ENCODE results near the gene NTRK2.

Gene NTRK2

DNA sequence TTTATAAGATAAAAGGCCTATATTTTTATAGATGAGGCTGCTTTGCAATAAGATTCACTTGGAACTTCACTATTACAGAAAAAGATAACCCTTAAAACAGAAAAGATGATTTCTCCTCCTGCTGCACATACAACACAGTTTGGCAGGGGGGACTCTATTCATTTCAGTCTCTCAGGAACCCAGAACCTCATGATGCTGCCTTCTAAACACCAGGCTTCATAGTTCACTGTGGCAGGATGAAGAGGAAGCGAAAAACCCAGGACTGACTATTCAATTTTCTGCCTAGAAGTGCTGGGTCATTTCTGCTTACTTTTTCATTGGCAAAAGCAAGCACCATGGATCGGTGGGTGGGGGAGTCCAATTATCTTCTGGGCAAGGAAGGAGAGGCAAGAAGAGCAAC, 179.5 kb downstream of the NTRK2 start:
- H3K4me2 ChIP-seq (ENCODE audit: low read length): no peak overlapping the region
- no peaks in the 10 kb centered on the region for H4K20me1 ChIP-seq (ENCODE audit: insufficient read depth, low read length)
- H3K4me1 ChIP-seq (ENCODE audit: insufficient read depth, low read length, severe bottlenecking): no peaks in the 10 kb centered on the region
- H3K36me3 ChIP-seq (ENCODE audit: insufficient read depth, low read length): no peaks in the 10 kb centered on the region
- no peak overlapping the region for H2AFZ ChIP-seq (ENCODE audit: low read length)
- no peaks in the 10 kb centered on the region for H3K79me2 ChIP-seq (ENCODE audit: insufficient read depth, low read length)
- no peak for TF ChIP-seq EZH2 (IDR thresholded peaks at IDR 0.05; ENCODE audit: borderline replicate concordance, low read length)
- no peak for TF ChIP-seq CTCF (IDR thresholded peaks at IDR 0.05; ENCODE audit: low read length)
- no peaks in the 10 kb centered on the region for H3K9me2 ChIP-seq (ENCODE audit: low read depth, low read length)
- H3K27ac ChIP-seq (ENCODE audit: low read depth, low read length, poor library complexity, severe bottlenecking): no peak overlapping the region
- H3F3A ChIP-seq (ENCODE audit: insufficient read depth, low read length): no peaks in the 10 kb centered on the region
- no peak overlapping the region for H3K9ac ChIP-seq (ENCODE audit: low read length)
- H3K27me3 ChIP-seq (ENCODE audit: insufficient read depth, low read length): no peaks in the 10 kb centered on the region
- no peaks in the 10 kb centered on the region for H3K9me3 ChIP-seq (ENCODE audit: low read length)
- no peak overlapping the region for H3K4me3 ChIP-seq (ENCODE audit: low read depth, low read length, poor library complexity, severe bottlenecking)

DNA sequence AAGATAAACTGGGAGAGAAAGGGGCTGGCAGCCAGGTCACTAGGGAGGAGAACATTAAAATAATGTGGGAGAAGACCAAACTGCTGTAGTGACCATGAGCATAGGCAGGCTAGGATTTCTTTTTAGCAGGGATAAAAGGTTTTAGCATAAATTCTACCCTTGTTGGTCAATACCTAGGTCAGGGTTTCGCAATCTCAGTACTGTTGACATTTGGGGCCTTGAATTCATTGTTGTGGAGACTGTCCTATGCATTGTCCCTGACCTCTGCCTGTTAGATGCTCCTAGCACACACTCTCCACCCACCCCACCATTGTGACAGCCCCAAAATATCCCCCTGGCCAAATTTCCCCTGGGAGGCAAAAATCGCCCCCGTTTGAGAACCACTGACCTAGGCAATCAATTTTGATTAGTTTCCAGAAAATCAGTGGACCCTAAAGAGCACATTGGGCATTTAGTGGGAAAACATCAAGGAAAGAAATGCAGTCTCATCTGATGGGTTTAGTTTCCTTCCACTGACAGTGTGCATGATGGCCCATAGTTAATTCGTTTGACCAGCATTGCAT, 181.4 kb downstream of the NTRK2 start:
- H2AFZ ChIP-seq (ENCODE audit: low read length): no peak overlapping the region
- H3F3A ChIP-seq (ENCODE audit: insufficient read depth, low read length): no peaks in the 10 kb centered on the region
- no peak overlapping the region for H3K9ac ChIP-seq (ENCODE audit: low read length)
- no peaks in the 10 kb centered on the region for H3K27me3 ChIP-seq (ENCODE audit: insufficient read depth, low read length)
- no peaks in the 10 kb centered on the region for H3K4me1 ChIP-seq (ENCODE audit: insufficient read depth, low read length, severe bottlenecking)
- no peak for TF ChIP-seq CTCF (IDR thresholded peaks at IDR 0.05; ENCODE audit: low read length)
- TF ChIP-seq EZH2 (IDR thresholded peaks at IDR 0.05; ENCODE audit: borderline replicate concordance, low read length): no peak
- H3K4me2 ChIP-seq (ENCODE audit: low read length): no peak overlapping the region
- no peaks in the 10 kb centered on the region for H3K9me3 ChIP-seq (ENCODE audit: low read length)
- H3K36me3 ChIP-seq (ENCODE audit: insufficient read depth, low read length): no peaks in the 10 kb centered on the region
- no peaks in the 10 kb centered on the region for H4K20me1 ChIP-seq (ENCODE audit: insufficient read depth, low read length)
- H3K9me2 ChIP-seq (ENCODE audit: low read depth, low read length): no peaks in the 10 kb centered on the region
- no peak overlapping the region for H3K4me3 ChIP-seq (ENCODE audit: low read depth, low read length, poor library complexity, severe bottlenecking)
- no peaks in the 10 kb centered on the region for H3K79me2 ChIP-seq (ENCODE audit: insufficient read depth, low read length)
- no peak overlapping the region for H3K27ac ChIP-seq (ENCODE audit: low read depth, low read length, poor library complexity, severe bottlenecking)

- Histone ChIP-seq H2AFZ (ENCODE audit: low read length) (no peak overlapping the region), H3K4me2 (ENCODE audit: low read length) (no peak overlapping the region), H3F3A (ENCODE audit: insufficient read depth, low read length) (no peaks in the 10 kb centered on the region), H3K4me3 (ENCODE audit: low read depth, low read length, poor library complexity, severe bottlenecking) (no peak overlapping the region), H3K27ac (ENCODE audit: low read depth, low read length, poor library complexity, severe bottlenecking) (no peak overlapping the region), H3K4me1 (ENCODE audit: insufficient read depth, low read length, severe bottlenecking) (no peaks in the 10 kb centered on the region), H4K20me1 (ENCODE audit: insufficient read depth, low read length) (no peaks in the 10 kb centered on the region), H3K79me2 (ENCODE audit: insufficient read depth, low read length) (no peaks in the 10 kb centered on the region), H3K9ac (ENCODE audit: low read length) (no peak overlapping the region), H3K27me3 (ENCODE audit: insufficient read depth, low read length) (no peaks in the 10 kb centered on the region), H3K9me3 (ENCODE audit: low read length) (no peaks in the 10 kb centered on the region), H3K9me2 (ENCODE audit: low read depth, low read length) (no peaks in the 10 kb centered on the region), H3K36me3 (ENCODE audit: insufficient read depth, low read length) (no peaks in the 10 kb centered on the region)
- TF ChIP-seq EZH2 (IDR thresholded peaks at IDR 0.05; ENCODE audit: borderline replicate concordance, low read length) (no peak), CTCF (IDR thresholded peaks at IDR 0.05; ENCODE audit: low read length) (no peak)
Measured at GRCh38 chr9:84851935-84852585, 182.5 kb downstream of the NTRK2 start.
